Measurements from ENCODE around the gene KCNE3. TPM values are rescaled to one million over a fixed set of nuclear protein-coding genes. Genes with fewer than 3 reads are reported as not detected.

KCNE3 gene, protein sequence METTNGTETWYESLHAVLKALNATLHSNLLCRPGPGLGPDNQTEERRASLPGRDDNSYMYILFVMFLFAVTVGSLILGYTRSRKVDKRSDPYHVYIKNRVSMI
- total RNA-seq, result 0.52 and 6.3 TPM in 2 replicates

DNA sequence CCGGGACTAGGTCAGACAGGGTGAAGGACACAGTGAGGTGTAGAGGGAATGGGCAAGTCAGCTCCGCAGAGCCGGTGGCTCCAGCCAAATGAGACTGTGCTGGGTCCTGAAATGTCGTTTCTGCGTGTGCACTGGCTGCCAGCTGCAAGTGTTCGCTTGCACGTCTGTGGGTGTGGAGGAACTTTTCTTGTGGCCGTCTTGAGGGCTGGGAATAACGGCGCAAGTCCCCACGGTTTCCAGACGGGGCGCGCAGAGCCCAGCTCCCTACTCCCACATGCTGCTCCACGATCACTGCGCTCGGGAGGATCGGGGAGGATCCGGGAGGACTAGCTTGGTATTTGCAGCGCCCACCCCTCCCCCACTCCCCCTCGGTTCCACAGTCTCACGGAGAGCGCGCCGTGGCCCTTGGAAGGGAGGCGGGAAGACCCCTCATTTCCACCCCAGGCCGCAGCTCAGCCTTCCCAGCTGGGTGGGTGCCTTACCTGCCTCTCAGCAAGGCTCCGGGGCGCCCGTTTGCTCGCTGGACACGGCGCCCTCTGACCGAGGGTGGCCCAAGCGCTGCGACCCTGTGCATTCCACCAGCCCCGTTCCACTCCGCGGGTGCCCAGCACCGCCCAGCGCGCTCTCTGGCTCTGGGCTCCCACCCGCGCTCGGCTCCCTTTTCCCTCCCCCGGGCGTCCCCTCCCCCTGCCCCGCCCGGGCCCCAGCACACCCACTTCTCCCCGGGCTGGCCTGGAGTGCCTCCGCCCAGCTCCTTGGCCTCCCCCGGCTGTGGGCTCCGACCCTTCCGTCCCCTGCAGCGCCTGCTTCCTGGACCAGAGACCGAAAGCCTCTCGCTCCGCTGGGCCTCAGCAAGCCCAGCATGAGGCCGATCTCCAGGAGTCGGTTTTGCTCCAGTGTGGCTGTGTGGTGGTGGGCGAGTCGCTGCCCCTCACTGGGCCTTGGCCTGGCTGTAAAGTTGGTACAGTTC is at the start of gene KCNE3:
Gene KCNE3, minus strand, starts transcription at position 634 of the 970 bp plus-strand sequence. CDS start 9,986 bp downstream, outside the sequence.

DNA sequence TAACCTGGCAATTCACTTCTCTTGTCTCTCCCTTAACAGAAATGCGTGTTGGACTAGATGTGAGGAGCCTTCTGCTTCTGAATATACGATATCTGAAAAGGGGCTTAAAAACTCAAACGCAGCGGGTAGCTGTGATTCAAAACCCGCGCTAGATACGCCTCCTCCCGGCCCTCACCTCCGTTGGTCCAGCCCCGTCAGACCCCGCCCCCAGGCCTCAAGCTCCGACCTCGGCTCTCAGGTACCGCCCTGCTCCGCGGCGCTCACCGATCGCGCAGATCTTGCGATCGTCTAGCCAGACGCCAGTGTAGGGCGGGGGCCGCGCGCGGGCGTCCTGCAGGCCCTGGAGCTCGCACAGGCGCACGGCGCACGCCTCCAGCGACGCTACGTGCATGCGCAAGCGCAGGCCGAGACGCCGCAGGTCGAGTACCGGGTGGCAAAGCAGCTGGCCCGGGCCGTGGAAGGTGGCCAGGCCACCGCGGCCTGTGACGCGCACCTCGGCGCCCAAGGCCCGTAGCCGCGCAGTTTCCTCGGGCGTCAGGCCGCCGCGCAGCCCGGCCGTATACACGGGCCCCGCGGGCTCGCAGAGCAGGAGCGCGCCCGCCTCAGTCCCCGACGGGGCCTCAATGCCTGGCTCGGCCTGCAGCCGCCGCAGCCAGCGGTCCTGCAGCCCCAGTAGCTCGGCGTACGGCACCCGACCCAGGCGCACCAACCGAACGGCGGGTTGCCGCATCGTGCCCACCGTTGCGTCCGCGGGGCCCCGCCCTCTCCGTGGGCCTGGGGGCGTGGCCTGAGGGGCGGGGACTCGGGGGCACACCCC is 25.8 kb upstream of the KCNE3 start, which contains the start of gene LIPT2:
Gene LIPT2, minus strand, starts transcription at position 751 of the 817 bp plus-strand sequence. Its CDS starts 21 bp downstream, at position 730.

Other genes starting within 250 kb of the KCNE3 start
- gene P4HA3, start 155.9 kb downstream of the KCNE3 start, total RNA-seq, result 15.5 and 95.3 TPM in 2 replicates
- gene PGM2L1, start 69.1 kb downstream of the KCNE3 start, total RNA-seq, result 3.5 and 7.2 TPM in 2 replicates
- gene LIPT2, start 26.2 kb upstream of the KCNE3 start, total RNA-seq, result 4.0 and 5.7 TPM in 2 replicates
- 10.6 and 11.6 TPM in 2 replicates for gene POLD3, start 125.0 kb upstream of the KCNE3 start, total RNA-seq

Data from epithelial cell of alveolus of lung (primary cell).